CD4-positive, alpha-beta T cell treated with Interleukin-15 for 1 hour (primary cell): ENCODE results near the gene ADK.
"Not testable (repeated sequence)": the region's sequence is repeated elsewhere in the genome, so short reads cannot be mapped to it uniquely, and the experiment has no call there.

Source experiments
- DNase-seq: peaks from one replicate; pipeline ENCODE4 v3.0.0-alpha.2; 2020

ADK gene

DNA sequence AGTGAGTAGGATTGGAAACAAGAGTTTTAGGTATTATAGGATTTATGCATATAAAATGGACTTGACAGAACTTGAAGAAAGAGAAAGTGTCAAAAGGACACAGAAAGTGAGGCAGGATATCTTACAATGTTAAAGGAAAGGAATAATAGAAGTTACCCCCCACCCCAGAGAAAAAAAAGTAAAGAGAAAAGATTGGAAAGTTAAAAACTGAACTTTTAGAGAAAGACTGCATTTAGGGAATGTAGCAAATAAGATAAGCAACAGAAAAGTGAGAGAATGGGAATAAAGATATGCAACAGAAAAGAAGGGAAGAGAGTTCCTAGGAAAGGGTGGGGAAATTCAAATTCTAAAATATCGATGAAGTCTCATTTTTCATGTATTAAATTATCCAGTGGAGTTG, 424.9 kb downstream of the ADK start:
- DNase-seq: no peak

DNA sequence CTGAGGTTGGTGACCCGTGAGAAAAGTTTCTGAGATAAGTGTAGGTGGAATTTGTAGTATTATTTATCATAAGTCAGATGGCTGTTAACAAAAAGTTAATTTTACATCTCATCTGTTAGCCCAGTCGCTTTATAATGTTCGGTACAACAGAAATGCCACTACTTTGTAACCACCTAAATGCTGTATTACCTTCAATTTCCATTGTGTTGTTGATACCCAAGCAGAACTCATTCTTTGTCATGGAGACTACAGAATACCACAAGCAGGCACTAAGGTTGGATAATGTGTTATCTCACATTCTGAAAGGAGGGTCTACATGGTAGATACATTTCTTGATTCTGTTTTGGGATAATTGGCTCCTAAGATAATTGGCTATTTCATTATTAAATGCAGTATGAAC, 425.6 kb downstream of the ADK start:
- DNase-seq: no peak

DNA sequence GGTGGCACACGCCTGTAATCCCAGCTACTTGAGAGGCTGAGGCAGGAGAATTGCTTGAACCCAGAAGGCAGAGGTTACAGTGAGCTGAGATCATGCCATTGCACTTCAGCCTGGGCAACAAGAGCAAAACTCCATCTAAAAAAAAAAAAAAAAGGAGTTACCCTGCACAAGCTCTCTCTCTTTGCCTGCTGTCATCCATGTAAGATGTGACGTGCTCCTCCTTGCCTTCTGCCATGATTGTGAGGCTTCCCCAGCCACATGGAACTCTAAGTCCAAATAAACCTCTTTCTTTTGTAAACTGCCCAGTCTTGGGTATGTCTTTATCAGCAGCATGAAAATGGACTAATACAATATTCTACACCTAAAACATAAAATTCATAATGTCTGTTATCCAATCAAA, 429.4 kb downstream of the ADK start:
- DNase-seq: not testable (repeated sequence)

DNA sequence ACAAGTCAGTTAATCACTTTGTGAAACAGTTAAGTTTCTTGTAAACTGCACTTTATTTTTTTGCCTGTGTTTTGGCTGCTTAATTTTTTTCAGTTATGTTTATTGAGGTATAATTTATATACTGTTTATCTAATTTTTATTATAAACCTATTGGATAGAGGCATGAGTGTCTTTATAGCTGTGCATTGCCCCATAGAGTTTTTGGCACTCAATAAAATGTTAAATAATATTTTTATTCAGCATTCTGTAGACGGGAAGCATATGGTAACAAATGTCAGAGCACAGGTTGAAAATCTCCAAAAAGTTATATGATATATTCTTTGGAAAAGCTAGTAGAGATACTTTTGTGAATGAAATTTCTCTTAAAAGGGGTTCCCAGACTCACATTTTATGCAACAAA, 431.5 kb downstream of the ADK start:
- no peak for DNase-seq

DNA sequence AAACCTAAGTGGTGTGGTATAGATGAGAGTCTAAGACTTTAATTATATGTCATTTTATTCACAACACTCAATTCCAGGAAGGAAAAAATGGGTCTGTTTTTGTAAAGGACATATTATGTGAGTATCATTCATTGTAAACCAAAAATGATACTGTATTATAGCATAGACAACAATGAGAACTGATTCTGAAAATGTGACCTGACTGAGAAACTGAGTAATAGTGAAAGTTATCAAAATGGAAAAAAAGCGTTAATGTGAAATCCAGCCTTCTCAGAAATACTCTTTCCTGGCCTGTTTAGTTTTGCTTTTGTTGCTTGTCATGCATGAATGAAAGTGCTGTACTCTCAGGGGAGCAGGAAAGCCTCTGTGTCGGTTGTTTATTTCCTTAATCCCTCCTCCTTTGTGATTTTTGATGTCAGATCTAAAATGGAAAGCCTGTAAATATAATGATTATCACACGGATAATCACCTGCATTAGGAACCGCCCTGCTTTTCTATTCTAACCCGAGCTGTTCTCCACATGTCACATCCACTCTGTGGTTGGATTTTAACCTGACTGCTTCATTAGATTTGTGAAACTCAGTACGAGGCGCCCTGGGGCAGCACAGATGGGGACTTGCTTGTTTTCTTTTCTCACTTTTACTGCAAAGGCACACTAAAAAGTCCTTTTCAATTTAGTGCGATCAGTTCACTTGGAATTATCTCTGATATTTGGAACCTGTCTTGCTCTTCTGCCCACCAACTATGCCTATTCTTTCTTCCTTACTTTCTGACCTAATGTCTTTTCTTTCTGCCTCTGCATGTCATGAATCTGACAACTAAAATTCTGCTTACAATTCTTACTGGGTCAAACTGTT, 434.4 kb downstream of the ADK start:
- DNase-seq: no peak

DNA sequence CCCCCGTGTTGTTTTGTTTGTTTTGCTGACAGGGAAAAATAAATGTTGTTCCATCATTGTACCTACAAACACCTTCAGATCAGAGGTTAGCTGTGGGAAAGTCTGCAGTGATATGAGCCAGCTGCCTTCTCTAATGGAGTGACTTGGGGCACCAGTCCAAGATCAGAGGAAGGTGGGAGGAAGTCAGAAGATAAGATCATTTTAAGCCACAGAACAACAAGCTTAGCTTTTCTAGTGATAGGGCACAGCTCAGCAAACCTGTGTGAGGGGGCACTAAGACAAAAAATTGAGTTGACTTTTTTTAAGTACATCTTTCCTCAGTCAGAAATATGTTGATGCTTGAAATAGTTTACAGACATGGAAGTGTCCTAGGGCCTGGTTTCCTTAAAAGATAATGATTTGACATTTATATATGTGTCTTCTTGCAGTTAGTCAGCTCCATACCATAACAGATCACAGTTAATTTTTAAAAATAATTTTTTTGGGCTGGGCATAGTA, 435.1 kb downstream of the ADK start:
- peak; percentile 62 for DNase-seq

DNA sequence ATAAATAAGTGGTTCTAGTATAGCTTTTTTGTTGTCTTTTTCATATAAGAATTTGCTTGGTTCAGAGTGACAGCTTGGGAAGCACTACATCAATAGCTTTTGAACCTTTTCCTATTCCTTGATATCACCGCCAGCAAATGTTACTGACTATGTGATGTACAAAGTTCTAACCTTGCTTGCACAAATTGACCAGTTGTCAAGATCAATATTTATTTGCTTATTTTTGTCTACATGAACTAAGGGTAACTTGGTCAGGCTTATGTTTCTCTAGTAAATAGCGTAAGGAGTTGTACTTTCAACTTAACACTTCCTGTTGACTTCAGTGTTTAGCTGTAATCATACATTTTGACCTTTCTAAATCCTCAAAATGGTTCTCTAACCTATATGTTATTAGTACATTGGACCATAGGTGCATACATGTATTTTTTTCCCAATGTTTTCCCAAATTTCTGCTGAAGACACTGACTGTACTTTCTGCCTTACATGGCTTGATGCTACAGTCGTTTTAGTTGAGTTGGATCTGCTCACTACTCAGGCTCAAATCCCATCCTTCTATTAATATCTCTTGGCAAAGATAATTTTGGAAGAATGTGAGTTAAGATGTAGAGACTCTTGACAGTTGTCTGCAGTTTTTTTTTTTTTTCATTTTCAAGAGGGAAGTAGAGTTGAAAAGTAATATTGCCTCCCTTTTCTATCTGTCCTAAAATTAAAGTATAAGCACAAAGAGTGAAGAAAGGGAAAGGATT, 436.3 kb downstream of the ADK start:
- DNase-seq: no peak

DNA sequence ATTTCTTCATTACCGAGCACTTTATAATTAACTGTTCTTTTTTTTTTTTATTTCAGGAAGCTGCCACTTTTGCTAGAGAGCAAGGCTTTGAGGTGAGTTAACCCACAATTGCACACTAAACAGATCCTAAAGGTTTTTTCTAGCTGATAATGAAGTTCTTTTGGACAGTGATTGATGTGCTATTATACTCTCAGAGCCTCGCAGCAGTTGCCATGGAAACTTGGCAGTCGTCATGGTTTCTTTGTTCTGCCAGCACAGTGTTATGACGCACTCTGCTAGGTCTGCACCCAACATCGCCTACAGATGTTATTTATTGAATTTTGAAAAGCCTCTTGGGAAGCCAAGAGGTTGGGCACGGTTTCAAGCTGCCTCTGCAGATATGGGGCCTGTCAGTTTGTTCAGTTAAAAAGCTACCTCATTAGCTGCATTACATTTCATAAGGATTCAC, 438.2 kb downstream of the ADK start:
- peak; percentile 94 for DNase-seq

DNA sequence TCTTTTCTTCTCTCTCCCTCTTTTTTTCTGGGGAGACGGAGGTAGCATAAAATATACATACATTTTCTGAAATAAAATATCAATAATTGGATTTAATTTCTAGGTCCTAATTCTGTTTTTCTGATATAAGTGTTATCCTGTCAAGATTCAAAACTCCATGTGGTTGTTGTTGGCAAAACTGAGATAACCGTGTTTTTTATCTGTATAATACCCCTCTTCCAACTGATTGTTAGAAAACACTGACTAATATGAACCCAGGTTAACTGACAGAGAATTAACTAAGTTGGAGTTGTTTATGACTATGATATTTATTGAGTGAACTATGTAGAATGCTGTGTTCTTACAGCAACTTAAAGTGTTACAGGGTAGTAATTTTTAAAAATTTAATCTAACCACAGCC, 438.8 kb downstream of the ADK start:
- DNase-seq: no peak

DNA sequence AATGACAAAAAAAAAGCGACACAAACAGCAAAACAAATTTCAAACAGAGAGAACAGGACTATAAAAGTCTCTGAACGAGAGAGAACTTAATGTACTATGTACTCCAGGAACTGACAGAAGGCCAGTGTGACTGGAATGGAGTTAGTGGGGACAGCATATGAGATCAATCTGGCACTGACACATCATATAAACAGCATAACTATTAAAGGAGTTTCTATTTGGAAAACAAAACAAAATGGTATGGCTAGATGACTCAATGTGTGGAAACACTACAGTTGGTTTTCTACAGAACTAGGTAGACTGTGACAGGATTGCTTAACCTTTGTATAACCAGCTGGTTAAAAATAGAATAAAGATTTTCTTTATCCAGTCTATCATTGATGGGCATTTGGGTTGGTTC, 442.4 kb downstream of the ADK start:
- no peak for DNase-seq

DNA sequence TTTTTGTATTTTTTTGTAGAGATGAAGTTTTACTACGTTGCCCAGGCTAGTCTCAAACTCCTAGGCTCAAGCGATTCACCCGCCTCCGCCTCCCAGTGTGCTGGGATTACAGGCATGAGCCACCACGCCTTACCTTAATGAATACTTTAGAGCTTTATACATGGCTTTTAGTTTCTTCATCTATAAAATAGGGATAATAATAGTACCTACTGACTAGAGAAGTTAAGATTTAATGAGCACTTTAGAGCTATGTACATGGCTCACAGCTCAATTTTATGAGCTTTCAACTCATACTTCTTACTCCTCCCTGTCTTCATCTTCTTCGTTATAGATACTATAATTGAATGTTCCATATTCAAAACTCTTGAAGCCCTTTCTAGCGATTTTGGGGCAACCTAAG, 445.7 kb downstream of the ADK start:
- no peak for DNase-seq

DNA sequence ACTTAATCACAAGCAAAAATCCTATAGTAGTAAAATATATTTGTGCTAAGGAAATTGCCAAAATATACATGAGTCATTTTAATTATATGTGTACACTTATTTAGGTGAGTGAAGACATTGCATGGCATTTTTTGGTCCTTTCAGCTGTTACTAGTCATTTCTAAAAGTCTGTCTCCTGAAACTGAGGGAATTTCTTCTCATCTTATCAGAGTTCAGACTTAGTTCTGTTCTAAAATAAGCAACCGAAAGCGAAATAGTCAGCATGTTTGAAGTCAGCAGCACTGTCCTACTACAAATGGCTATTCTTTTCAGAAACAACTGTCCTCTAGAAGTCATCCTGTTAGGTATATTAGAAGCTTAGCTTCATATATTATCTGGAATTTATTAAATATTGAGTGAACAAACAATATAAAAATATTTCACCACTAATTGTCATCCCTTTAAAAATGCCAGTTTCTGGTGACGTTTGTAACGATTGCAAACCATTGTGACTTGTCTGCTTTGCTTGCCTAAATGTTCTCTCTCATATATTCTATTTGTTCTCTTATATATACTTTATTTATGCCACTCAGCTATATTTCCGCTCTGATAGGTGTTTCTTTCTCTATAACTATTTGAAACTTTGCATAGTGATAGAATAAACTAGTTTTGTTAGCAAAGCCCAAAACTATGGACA, 448.0 kb downstream of the ADK start:
- no peak for DNase-seq

DNA sequence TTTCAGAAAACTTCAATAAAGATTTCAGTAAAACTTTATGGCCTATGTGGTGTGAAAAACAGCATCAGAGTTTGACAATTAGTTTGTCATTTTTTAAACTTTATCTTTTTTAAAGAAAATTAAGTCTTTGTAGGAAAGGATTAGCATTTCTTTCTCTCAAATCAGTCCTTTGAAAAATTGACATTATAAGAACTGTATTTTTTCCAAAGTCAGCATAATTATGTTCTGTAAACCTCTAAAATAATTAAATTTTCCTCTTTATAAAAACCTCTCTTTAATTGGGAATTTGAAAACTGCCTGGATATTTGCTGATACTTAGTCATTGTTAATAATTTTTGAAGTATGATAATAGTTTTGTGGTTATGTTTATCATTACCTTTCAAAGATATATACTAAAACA, 448.7 kb downstream of the ADK start:
- no peak for DNase-seq

DNA sequence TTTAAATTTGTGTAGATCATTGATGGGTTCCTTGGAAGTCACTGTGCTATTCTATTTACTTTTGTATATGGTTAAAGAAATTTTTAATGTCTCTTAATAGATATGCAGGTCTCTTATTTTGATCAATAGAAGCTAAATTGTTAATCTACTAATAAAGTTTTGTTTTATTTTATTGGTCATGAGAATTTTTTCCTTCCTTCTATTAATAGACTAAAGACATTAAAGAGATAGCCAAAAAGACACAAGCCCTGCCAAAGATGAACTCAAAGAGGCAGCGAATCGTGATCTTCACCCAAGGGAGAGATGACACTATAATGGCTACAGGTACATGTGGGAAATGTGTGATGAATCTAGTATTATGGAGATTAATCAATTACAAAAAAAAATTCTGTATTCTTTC, 449.1 kb downstream of the ADK start:
- no peak for DNase-seq

DNA sequence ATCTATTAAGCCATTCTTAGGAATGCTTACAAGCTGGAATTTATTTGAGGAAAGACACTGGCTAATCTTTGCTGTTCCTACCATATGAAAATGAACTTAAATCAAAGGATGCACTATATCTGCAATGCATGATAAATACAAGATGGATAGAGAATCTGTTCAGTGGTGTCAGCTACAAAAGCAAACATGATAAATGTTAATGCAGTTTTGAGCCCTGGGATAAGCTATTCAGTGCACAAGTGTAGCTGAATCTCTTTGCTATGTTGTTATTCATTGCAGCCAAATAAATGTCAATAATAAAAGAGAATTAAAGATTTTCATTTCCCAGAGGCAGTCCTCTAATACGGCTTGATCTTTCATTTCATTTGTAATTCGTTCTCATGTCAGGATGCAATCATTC, 451.6 kb downstream of the ADK start:
- no peak for DNase-seq

DNA sequence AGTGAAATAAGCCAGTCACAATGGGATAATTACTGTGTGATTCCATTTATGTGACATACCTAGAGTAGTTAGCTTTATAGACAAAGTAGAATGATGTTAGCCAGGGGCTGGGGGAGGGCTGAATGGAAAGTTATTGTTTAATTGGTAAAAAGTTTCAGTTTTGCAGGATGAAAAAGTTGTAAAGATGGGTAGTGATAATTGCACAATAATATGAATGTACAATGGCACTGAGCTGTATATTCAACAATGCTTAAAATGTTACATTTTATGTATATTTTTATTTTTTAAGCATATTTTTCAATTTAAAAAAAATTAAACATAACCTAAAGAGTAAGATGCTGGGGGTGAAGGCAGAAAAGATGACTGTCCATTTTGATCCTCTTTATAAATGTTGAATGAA, 459.3 kb downstream of the ADK start:
- DNase-seq: no peak

DNA sequence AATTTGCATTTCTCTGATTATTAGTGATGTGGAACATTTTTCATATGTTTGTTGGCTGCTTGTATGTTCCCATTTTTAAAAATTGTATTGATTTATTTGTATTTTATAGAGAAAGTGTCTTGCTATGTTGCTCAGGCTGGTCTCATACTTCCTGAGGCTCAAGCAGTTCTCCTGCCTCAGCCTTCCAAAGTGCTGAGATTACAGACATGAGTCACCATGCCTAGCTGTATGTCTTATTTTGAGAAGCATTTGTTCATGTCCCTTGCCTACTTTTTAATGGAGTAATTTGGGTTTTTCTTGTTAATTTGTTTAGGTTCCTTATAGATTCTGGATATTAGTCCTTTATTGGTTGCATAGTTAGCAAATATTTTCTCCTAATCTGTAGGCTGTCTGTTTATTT, 461.2 kb downstream of the ADK start:
- no peak for DNase-seq

DNA sequence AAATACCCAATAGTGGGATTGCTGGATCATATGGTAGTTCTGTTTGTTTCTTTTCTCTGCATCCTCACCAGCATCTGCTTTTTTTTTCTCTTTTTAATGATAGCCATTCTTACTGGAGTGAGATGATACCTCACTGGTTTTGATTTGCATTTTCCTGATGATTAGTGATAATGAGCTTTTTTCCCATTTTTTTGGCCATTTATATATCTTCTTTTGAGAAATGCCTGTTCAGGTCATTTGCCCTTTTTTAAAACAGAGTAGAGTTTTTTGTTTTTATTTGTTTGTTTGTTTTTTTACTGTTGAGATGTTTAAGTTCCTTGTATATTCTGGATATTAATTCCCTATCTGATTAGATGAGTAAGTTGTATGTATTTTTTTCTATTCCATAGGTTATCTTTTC, 469.6 kb downstream of the ADK start:
- DNase-seq: no peak

DNA sequence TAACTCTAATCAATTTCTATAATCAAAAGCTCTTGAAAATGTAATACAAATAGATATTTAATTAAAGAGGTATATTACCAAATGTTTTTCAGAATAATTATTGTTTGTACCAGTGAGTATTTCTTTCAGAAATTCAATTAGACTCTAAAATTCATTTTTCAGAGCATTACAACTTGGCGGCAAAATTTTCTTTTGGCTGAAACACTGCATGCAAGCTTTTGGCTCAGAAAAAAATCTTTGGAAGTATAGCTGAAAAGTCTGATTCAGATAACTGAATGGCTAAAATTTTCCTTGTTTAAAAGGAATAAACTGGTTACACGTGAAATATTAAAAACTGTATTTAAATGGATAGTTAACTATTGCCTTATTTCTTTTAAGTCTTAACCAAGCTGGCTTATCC, 472.8 kb downstream of the ADK start:
- DNase-seq: no peak

DNA sequence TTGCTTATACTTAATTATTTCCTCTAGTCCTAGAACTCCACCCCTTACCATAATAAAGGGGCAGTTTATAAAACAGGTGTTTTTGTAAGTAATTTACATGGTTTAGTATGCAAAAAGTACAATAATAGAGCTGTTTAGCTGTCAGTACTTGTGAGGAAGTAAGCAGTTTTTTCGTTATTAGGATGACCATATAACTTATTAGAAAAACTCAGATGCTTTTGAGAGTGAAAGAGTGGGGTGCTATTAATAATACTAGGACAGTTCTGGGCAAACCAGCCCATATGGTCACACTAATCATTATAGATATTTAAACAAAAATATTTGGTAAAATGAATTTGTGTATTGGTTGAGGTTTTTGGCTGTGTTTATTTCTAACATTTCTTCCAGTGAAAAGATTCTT, 473.5 kb downstream of the ADK start:
- no peak for DNase-seq

DNA sequence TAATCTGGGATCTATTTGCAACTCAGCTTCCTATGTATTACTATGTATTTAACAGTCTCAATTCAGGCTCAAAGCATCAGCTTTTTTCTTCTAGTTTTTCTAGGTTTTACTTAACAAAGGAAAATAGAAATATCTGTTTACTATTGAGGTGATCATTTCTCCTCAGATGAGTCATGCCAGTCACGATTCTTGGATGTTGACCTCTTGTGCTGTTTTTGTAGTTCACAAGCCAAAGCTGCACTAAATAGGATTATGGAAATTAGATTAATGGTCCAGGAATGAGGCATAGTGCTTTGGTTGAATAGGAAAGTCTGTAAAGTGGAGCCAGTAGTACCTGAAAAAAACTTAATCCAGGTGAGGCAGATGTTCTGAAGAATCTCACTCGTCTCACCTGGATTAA, 477.1 kb downstream of the ADK start:
- DNase-seq: no peak

DNA sequence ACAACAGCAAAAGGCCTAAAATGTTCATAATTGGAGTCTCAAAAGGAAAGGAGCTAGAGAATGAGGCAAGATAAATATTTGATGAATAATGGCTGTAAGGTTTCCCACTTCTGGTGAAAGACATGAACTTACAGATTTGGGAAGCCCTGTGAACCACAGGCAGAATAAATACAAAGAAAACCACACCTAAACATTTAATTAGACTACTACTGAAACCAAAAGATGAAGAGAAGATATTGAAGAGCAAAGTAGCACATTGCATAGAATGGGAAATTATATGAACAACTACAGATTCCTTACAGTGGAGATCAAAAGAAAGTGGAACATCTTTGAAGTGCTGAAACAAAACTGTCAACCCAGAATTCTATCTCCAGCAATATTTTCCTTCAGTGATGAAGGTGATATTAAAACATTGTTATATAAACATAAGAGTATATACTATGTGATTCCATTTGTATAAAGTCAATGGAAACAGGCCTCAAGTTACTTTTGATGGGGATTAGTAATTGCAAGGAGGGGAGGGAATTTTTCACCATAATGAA, 484.0 kb downstream of the ADK start:
- DNase-seq: no peak

DNA sequence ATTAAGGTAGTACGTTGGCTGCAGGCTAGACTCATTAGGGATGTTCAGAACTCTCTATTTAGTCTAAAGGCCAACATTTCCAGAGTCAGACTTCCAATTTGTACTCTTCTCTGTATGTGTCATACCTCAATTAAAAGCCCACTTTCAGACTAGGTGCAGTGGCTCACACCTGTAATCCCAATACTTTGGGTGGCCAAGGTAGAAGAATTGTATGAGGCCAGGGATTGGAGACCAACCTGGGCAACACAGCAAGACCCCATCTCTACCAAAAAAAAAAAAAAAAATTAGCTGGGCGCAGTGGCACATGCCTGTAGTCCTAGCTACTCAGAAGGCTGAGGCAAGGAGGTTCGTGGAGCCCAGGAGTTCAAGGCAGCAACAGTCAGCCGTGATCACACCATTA, 484.6 kb downstream of the ADK start:
- no peak for DNase-seq
